GM18498 (cell line): Measurements from ENCODE around the gene LRCH3.
A peak's percentile ranks its signal among the peaks of the same experiment; 100 is the strongest.

Source experiments
- ATAC-seq: cut with Tn5 transposase; IDR thresholded peaks from one replicate; pipeline ENCODE4 v1.9.1; 2021; ENCODE audit warnings: mild to moderate bottlenecking, moderate library complexity; ENCODE audit not compliant: unreplicated experiment

The LRCH3 gene

GRCh38 chr3:197791892-197792647, 1.0 kb downstream of the LRCH3 start:
- ATAC-seq = peak; percentile 32

- no peak for ATAC-seq
Measured at GRCh38 chr3:197793247-197793646, 2.2 kb downstream of the LRCH3 start.

DNA sequence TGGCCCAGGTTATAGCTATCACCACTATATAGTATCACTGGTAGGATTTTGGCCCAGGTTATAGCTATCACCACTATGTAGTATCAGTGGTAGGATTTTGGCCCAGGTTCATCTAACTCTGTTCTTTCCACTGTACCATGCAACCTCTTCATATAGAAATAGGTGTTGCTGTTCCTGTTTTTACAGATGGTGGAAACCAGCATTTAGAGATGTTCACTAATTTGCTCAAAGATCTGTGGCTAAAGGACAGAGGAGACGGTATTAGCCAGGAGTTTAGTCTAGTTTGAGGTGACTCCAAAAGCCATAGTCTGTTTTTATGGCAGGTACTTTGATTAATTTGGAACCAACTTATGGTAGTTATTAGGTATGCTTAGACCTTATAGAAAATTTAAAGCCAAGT, 3.1 kb downstream of the LRCH3 start:
- no peak for ATAC-seq

GRCh38 chr3:197795200-197795599, 4.1 kb downstream of the LRCH3 start:
- ATAC-seq = no peak

- ATAC-seq = no peak
Measured at GRCh38 chr3:197796087-197796486, 5.0 kb downstream of the LRCH3 start.

DNA sequence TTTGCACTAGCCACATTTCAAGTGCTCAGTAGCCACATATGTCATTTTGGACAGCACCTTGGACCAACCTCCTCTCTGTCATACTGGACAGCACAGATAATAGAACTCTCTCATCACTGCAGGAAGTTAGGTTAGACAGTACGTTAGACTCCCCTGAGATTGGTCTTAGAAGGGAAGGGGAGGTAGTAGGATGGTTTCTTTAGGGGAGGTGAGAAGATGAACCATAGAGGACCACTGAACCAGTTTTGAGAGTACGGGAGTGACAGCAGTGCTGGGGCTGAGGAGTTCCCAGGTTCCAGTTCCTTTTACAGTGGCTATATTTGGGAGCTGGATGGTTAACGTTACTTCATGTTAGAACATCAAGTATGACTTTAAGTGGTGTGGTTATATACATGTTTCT, 7.8 kb downstream of the LRCH3 start:
- ATAC-seq = peak; percentile 52

GRCh38 chr3:197800379-197800778, 9.3 kb downstream of the LRCH3 start:
- no peak for ATAC-seq

- ATAC-seq = peak; percentile 60
Measured at GRCh38 chr3:197801891-197802778, 11.1 kb downstream of the LRCH3 start.

DNA sequence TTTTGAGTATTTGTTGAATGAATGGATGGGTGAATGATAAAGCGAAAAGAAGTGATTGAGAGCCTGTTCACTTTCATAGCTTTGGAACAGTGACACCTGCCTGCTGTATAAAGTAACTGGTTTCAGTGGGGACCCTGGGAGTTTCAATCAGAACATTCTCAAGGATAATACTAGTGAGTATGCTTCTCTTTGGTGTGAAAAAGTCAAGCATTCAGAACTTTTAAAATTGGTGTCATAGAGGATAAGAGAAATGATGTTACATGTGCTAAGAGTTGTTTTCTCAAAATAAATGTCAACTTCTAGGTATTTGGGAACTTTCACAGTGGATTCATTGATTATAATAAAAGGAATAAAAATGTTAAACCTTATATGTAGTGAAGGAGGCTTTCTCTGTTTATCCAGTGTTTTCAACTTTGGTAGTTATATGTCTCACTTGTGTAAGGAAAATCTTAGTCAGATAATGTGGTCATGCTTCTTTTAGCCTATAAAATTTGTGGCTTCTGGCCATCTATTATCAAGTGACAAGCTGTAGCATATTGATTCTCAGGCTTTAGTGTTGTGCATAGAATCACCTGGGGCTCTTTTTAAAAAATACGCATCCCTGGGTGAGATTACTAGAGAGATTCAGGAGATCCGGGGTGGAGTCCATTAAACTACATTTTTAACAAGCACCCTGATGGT, 11.9 kb downstream of the LRCH3 start:
- no peak for ATAC-seq

DNA sequence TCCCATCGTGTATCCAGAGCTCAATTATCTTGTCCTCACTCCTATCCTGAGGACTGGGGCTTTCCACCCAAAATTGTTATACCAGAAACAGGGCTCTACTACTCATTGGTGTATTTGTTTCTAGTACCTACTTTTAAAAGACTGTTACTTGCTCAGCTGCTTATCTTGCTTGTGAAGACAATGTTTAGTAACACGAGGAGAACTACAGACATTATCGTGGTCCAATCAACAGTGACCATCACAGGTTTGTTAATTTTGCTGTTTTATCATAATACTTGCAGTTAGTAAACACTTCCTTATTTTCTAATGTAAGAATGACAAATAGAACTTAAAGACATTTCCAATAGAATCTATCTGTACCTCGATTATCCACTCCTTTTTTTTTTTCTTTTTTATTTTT, 13.5 kb downstream of the LRCH3 start:
- ATAC-seq = no peak

DNA sequence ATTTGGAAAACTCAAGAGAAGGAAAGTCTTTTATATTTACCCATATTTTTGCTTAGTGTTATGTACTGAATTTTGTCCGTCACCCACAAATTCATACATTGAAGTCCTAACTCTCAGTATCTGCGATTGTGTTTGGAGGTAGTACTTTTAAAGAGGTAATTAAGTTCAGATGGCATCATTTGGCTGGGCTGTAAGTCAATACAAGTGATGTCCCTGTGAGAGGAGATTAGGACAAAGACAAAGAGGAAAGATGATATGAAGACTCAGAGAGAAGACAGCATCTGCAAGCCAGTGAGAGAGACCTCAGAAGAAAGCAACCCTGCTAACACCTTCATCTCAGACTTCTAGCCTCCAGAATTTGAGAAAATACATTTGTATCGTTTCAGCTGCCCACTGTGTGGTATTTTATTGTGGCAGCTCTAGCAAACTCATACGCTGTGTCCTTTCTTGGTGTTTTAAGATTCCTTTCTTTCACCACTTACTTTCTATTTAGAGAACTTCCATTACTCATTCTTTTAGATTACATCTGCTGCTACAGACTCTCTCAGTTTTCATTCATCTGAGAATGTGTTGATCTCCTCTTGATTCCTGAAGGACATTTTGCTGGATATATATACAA, 17.0 kb downstream of the LRCH3 start:
- no peak for ATAC-seq

DNA sequence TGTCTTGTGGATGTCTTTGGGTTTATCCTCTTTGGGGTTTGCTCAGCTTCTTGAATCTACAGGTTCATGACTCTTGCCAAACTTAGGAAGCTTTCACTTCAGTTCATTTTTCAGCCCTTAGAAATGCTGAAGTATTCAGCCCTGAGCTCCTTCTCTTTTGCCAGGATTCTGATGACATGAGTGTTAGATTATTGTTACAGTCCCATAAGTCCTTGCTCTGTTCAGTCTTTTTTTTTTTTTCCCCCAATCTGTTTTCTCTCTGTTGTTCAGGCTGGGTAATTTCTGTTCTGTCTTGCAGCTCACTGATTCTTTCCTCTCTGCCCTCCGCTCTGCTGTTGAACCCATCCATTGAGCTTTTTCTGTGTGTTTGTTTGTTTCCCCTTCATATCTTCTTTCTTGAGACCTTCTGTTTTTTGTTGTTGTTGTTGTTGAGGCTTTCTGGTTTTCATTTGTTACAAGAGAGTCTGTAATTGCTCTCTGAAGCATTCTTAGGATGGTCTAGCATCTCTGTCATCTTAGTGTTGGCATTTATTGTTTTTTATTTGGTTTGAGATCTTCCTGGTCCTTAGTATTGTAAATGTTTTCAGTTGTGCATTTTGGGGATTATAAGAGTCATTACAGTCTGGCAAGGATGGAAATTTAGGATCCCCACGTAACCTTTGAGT, 18.4 kb downstream of the LRCH3 start:
- no peak for ATAC-seq

DNA sequence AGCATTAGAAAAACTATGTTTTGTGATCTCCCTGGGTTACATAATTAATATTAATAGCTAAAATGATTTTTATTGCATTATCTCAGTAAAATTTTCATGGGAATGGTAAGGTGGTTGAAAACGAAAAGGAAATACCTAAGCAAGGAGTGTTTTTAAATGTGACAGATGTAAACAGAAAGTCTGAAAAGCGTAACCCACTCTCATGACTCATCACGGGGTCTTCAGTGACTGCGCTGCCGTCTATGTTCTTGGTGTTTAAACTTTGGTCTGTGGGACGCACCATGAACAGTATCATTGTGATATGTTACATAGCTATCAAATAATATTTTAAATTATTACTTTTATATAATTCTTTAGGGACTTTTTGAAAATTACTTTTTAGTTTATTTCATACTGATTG, 19.8 kb downstream of the LRCH3 start:
- ATAC-seq = no peak

DNA sequence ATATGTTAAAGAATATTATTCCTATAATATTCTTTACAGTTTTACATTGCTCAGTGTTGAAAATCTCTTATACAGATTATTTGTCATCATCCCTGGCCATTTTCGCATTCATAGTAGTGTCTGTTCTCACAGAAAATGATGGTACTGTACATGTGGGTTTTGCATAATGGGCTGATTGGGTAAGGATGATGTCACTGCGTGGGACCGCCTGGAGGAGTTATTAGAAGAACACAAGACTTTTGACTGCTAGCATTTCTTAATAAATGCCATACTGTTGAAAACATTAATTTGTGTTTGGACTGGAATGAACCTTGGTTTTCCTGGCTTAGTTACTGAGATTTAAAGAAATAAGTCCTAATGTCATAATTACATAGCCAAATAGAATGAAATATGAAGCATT, 20.3 kb downstream of the LRCH3 start:
- ATAC-seq = no peak

DNA sequence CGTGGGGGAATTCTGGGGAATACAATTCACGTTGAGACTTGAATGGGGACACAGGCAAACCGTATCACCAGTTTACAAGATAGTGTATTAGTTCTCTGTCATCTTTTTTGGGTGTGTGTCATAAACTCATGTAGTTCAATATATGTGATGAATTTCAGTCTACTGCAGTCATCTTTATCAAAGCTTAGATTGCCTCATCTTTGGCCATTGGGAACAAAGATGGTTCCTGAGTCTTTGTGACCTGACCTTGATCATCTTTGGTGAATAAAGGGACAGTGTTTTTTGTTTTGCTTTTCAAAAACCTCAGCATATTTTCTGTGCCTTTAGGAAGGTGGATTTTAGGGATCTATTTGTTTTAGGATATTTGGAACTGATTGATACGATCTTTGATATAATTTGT, 23.3 kb downstream of the LRCH3 start:
- no peak for ATAC-seq

- ATAC-seq = no peak
Measured at GRCh38 chr3:197820550-197821335, 29.7 kb downstream of the LRCH3 start.

DNA sequence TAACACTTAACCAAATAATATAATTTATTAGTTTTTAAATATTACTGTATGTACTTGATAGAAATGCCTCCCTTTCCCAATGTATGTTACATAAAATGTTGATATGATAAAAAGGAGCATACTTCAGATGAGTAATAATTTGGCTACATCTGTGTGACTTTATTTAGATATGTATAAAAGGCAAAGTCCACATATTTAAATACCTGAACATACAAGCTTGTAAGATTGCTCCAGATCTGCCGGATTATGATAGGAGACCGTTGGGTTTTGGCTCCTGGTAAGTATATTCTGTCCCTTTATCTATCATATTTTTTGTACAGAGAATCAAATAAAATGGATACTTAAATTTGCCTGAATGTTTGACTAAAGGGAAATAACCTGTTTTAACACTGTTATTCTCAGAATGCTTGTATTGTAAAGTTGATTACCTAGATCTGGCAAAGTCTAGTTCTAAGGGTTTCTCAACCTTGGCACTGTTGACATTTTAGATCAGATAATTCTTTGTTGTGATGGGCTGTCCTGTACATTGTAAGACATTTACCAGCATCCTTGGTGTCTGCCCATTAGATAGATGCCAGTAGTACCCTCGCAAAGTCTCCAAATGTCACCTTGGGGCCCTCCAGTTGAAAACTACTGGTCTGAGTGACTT, 38.5 kb downstream of the LRCH3 start:
- ATAC-seq = no peak

- no peak for ATAC-seq
Measured at GRCh38 chr3:197830308-197830966, 39.4 kb downstream of the LRCH3 start.

GRCh38 chr3:197830967-197831313, 39.9 kb downstream of the LRCH3 start:
- no peak for ATAC-seq
